Gastrocnemius medialis (tissue), 4 donors: ENCODE measurements around the gene TPRG1. TPM values are rescaled to one million over a fixed set of nuclear protein-coding genes. Genes with fewer than 3 reads are reported as not detected.

Source experiments
- ATAC-seq, 2 donors: fragments of 150-250 bp; one replicate each; pipeline ENCODE4 v1.9.1; 2016
- DNase-seq, 2 donors: peaks; one replicate each; pipeline ENCODE4 v3.0.0-alpha.2; 2019
- H3K27ac ChIP-seq, 4 donors: fragments of 200-600 bp; sonication (generic); 1 replicate in 1 of 4; 2 replicates in 3 of 4; pipeline ENCODE4 v1.5.1; 2016 to 2018; ENCODE audit warnings: mild to moderate bottlenecking in 2 of 4, moderate library complexity in 1 of 4
- H3K27me3 ChIP-seq, 3 donors: fragments of 200-600 bp; sonication (generic) in 2 of 3; 1 replicate in 1 of 3; 2 replicates in 2 of 3; pipeline versions ENCODE4 v1.5.1 to v1.6.0; 2016 to 2019; ENCODE audit warnings: mild to moderate bottlenecking in 1 of 3, moderate library complexity in 1 of 3
- H3K36me3 ChIP-seq, 2 donors: fragments of 200-600 bp; sonication (generic) in 1 of 2; one replicate each; pipeline ENCODE4 v1.5.1; 2017 to 2018
- H3K4me1 ChIP-seq, 2 donors: fragments of 200-600 bp; sonication (generic) in 1 of 2; one replicate each; pipeline ENCODE4 v1.5.1; 2016 to 2017; ENCODE audit warnings: mild to moderate bottlenecking in 2 of 2
- H3K4me3 ChIP-seq, 4 donors: fragments of 200-600 bp; sonication (generic) in 3 of 4; 1 replicate in 1 of 4; 2 replicates in 3 of 4; pipeline ENCODE4 v1.5.1; 2016 to 2019; ENCODE audit warnings: mild to moderate bottlenecking in 2 of 4
- H3K9me3 ChIP-seq, 3 donors: fragments of 200-600 bp; sonication (generic) in 2 of 3; 1 replicate in 1 of 3; 2 replicates in 2 of 3; pipeline ENCODE4 v1.5.1; 2016 to 2019
- POLR2A ChIP-seq, 2 donors: fragments of 450-650 bp; IDR thresholded peaks; one replicate each; pipeline ENCODE4 v1.6.1; 2017; ENCODE audit warnings: antibody characterized with exemption in 2 of 2, mild to moderate bottlenecking in 2 of 2, moderate library complexity in 2 of 2
- in situ Hi-C, 4 donors: fragments of 200-750 bp; cut with MboI; loops; one replicate each; pipeline versions ENCODE4 v1.15.0 to v1.8.0; 2017; ENCODE audit warnings: low sequenced_read_pairs in 4 of 4
- intact Hi-C: fragments of 100-400 bp; cut with DNase I; formaldehyde crosslinking; loops from one replicate; pipeline ENCODE4 v1.15.1; 2023; ENCODE audit warnings: low total_unique reads
- total RNA-seq, 4 donors: library from RNA; depleted of rRNA; stranded (reverse); fragments of >200 nt; gene quantifications; one replicate each; pipeline versions ENCODE4 v1.1.0 to v1.2.3, GENCODE V29; 2016
- TF ChIP-seq, protein P1 (sequence below), 5 experiments: fragments of 450-650 bp in 3 of 5; fragments of 200-600 bp in 2 of 5; sonication (generic) in 2 of 5; IDR thresholded peaks in 4 of 5; conservative IDR thresholded peaks in 1 of 5; 1 replicate in 4 of 5; 2 replicates in 1 of 5; pipeline ENCODE4 v1.5.1; 2016 to 2019; ENCODE audit warnings: antibody characterized with exemption in 5 of 5, mild to moderate bottlenecking in 3 of 5, moderate library complexity in 3 of 5

TPRG1 gene
- total RNA-seq, 4 donors from 2014 or later: 2.8 to 9.0 (median 3.2) TPM

DNA sequence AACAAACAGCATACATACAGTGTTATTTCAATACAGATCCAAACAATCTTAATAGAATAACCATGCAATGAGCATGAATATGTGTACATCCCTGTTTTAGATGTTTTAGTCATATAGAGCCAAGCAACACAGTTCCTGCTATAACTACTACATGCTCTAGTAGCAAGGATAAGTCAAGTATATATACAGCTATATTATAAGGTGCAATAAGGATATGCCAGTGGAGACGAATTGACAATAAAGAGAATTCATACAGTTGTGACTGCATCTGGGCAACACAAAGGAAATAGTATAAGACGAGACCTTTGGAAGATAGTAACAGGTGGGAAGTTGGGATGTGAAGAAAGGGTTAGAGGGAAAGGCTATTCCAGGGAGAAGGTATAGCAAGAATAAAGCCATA is 103.4 kb downstream of the TPRG1 start:
- DNase-seq: no peak
- intact Hi-C loops: no loop called here
- Histone ChIP-seq H3K27ac (no peak overlapping the region), H3K4me3 (no peak overlapping the region), H3K36me3 (no peaks in the 10 kb centered on the region), H3K27me3 (no peaks in the 10 kb centered on the region), H3K9me3 (no peaks in the 10 kb centered on the region), H3K4me1 (peaks cover 0 to 1% of the 10 kb centered on the region in 2 donors)
- in situ Hi-C loops: loop anchor here in 2 of 4 donors (10.0 to 25.0 kb wide), 2 partner anchors 662 to 670 kb away; no protein-coding TSS in a partner anchor
- no peak for ATAC-seq
- TF ChIP-seq POLR2A (IDR thresholded peaks at IDR 0.05): no peak
- TF ChIP-seq, protein P1, sequence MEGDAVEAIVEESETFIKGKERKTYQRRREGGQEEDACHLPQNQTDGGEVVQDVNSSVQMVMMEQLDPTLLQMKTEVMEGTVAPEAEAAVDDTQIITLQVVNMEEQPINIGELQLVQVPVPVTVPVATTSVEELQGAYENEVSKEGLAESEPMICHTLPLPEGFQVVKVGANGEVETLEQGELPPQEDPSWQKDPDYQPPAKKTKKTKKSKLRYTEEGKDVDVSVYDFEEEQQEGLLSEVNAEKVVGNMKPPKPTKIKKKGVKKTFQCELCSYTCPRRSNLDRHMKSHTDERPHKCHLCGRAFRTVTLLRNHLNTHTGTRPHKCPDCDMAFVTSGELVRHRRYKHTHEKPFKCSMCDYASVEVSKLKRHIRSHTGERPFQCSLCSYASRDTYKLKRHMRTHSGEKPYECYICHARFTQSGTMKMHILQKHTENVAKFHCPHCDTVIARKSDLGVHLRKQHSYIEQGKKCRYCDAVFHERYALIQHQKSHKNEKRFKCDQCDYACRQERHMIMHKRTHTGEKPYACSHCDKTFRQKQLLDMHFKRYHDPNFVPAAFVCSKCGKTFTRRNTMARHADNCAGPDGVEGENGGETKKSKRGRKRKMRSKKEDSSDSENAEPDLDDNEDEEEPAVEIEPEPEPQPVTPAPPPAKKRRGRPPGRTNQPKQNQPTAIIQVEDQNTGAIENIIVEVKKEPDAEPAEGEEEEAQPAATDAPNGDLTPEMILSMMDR (IDR thresholded peaks at IDR 0.05 in 4 of 5, conservative IDR thresholded peaks at IDR 0.05 in 1 of 5): no peak

DNA sequence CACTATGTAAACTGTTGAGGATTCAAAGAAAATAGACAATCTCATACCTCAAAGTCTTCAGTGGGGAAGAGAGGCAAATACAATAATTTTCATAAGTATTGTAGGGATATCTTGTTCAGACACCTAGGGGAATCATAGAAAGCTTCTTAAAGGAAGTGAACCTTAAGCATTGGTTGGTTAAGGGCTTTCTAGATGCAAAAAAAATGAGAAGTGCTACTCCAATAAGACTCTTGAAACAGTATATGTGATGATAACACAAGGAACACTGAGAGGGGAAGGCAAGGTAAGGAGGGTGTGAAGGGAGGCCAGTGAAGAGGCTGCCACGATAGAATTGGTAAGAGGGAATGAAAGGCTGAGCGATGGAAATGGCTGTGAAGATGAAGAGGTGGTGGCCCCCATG is 104.1 kb downstream of the TPRG1 start:
- in situ Hi-C loops: loop anchor here in 2 of 4 donors (10.0 to 25.0 kb wide), 2 partner anchors 661 to 669 kb away; no protein-coding TSS in a partner anchor
- intact Hi-C loops: no loop called here

DNA sequence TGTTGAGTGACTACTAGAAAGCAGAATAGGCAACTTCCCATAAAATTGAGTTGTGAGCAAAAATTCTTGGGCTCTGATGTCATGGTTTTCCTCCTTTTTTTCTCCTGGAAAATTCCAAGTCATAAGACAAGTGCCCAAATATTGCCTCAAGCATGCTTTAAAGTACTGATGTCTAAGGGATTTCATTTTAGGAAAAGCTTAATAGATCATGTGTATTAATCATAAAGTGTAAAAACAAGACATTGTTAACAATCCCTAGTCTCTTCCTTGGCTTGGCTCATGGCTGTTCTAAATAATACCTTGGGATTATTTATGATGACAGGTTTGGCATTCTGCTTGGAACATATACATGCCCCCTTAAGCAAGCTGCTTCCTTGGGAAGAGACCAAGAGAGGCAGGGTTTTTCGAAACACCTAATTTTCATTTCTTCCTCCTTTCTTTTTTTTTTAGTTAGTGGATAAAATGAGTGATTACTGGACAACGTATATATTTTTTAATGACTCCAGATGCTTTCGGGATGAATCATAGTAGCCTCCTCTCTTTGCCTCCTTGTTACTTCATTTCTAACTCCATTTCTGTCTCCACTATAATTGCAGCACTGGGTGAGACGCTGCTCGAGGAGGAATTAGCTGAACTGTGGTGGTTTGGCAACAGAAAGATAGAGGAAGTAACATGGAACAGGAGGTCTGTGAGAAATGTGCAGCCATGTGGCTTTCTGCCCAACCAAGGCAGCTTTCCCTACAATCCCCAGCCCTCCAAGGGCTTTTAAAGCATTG is 104.9 kb downstream of the TPRG1 start:
- intact Hi-C loops: no loop called here

More for the DNA sequence above, 104.1 kb downstream of the TPRG1 start:
- H3K36me3 ChIP-seq: no peaks in the 10 kb centered on the region
- no peaks in the 10 kb centered on the region for H3K4me1 ChIP-seq
- TF ChIP-seq, protein P1 (IDR thresholded peaks at IDR 0.05 in 4 of 5, conservative IDR thresholded peaks at IDR 0.05 in 1 of 5): no peak
- TF ChIP-seq POLR2A (IDR thresholded peaks at IDR 0.05): no peak
- no peak overlapping the region for H3K27ac ChIP-seq
- no peak for ATAC-seq
- no peak overlapping the region for H3K4me3 ChIP-seq
- DNase-seq: no peak
- no peaks in the 10 kb centered on the region for H3K27me3 ChIP-seq
- H3K9me3 ChIP-seq: no peaks in the 10 kb centered on the region

DNA sequence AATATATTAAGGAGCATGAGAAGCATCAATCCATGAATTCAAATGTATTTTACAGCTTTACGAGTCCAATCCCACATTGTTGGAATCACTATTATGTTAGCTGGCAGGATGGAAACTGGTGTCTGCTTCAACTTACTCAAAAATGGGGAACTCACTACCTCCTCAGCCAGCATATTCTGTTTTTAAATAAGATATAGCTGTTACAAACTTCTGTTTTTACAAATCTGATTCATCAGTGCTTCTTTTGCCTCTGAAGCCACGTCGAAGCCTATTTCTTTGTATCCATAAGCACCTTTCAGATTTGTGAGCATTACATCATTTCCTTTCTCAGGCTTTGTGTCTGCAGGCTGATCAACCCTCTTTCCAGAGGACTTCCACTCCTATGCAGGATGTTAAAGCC is 105.9 kb downstream of the TPRG1 start:
- H3K27ac ChIP-seq: no peak overlapping the region
- no peak for ATAC-seq
- no peak overlapping the region for H3K4me3 ChIP-seq
- no peaks in the 10 kb centered on the region for H3K9me3 ChIP-seq
- no peaks in the 10 kb centered on the region for H3K36me3 ChIP-seq
- H3K27me3 ChIP-seq: no peaks in the 10 kb centered on the region
- intact Hi-C loops (no loop called here), in situ Hi-C loops (loop anchor here in 2 of 4 donors (10.0 to 25.0 kb wide), 2 partner anchors 660 to 667 kb away; no protein-coding TSS in a partner anchor)
- TF ChIP-seq, protein P1 (IDR thresholded peaks at IDR 0.05 in 4 of 5, conservative IDR thresholded peaks at IDR 0.05 in 1 of 5): no peak
- TF ChIP-seq POLR2A (IDR thresholded peaks at IDR 0.05): no peak
- no peak for DNase-seq
- no peaks in the 10 kb centered on the region for H3K4me1 ChIP-seq

More for the DNA sequence above, 104.9 kb downstream of the TPRG1 start:
- no peak for TF ChIP-seq POLR2A (IDR thresholded peaks at IDR 0.05)
- TF ChIP-seq, protein P1 (IDR thresholded peaks at IDR 0.05 in 4 of 5, conservative IDR thresholded peaks at IDR 0.05 in 1 of 5): no peak
- Histone ChIP-seq H3K27me3 (no peaks in the 10 kb centered on the region), H3K27ac (no peak overlapping the region), H3K36me3 (no peaks in the 10 kb centered on the region), H3K4me1 (no peaks in the 10 kb centered on the region), H3K4me3 (no peak overlapping the region), H3K9me3 (no peaks in the 10 kb centered on the region)
- no peak for ATAC-seq
- DNase-seq: no peak
- in situ Hi-C loops: loop anchor here in 2 of 4 donors (10.0 to 25.0 kb wide), 2 partner anchors 661 to 668 kb away; no protein-coding TSS in a partner anchor
